ENCODE measurements around the gene USP17L20.
"Not testable (repeated sequence)": the region's sequence is repeated elsewhere in the genome, so short reads cannot be mapped to it uniquely, and the experiment has no call there.

USP17L20 gene

GRCh38 chr4:9257824-9258223 lies at the start of gene USP17L20:
USP17L20 (plus strand) TSS chr4:9258124; CDS start chr4:9258124, 0 bp downstream.
- H3K27me3 ChIP-seq (ENCODE audit: control insufficient read depth, insufficient read depth, low read length); H3K9ac ChIP-seq (ENCODE audit: low read depth, low read length); H3K36me3 ChIP-seq (ENCODE audit: control insufficient read depth, insufficient read depth, low read length); H3K4me3 ChIP-seq (ENCODE audit: low read depth, low read length); H3K9me3 ChIP-seq (ENCODE audit: control insufficient read depth, insufficient read depth, low read length); H3K4me1 ChIP-seq (ENCODE audit: control insufficient read depth, insufficient read depth, low read length): not testable (repeated sequence)

- H3K4me1 ChIP-seq (ENCODE audit: control insufficient read depth, insufficient read depth, low read length); H3K9ac ChIP-seq (ENCODE audit: low read depth, low read length); H3K4me3 ChIP-seq (ENCODE audit: low read depth, low read length); H3K9me3 ChIP-seq (ENCODE audit: control insufficient read depth, insufficient read depth, low read length); H3K36me3 ChIP-seq (ENCODE audit: control insufficient read depth, insufficient read depth, low read length); H3K27me3 ChIP-seq (ENCODE audit: control insufficient read depth, insufficient read depth, low read length): not testable (repeated sequence)
These were observed 47.6 kb upstream of the USP17L20 start, which contains the start of gene USP17L10 for GRCh38 chr4:9210357-9210756. USP17L10 (plus strand) TSS chr4:9210657; CDS start chr4:9210657, 0 bp downstream.

GRCh38 chr4:9214701-9215100 lies 43.2 kb upstream of the USP17L20 start:
- not testable (repeated sequence) for H3K4me3 ChIP-seq (ENCODE audit: low read depth, low read length); H3K27me3 ChIP-seq (ENCODE audit: control insufficient read depth, insufficient read depth, low read length); H3K36me3 ChIP-seq (ENCODE audit: control insufficient read depth, insufficient read depth, low read length); H3K9me3 ChIP-seq (ENCODE audit: control insufficient read depth, insufficient read depth, low read length); H3K9ac ChIP-seq (ENCODE audit: low read depth, low read length); H3K4me1 ChIP-seq (ENCODE audit: control insufficient read depth, insufficient read depth, low read length)

GRCh38 chr4:9215105-9215504 lies 42.8 kb upstream of the USP17L20 start, which contains the start of gene USP17L11:
USP17L11 (plus strand) TSS chr4:9215405; CDS start chr4:9215405, 0 bp downstream.
- not testable (repeated sequence) for H3K36me3 ChIP-seq (ENCODE audit: control insufficient read depth, insufficient read depth, low read length); H3K9ac ChIP-seq (ENCODE audit: low read depth, low read length); H3K27me3 ChIP-seq (ENCODE audit: control insufficient read depth, insufficient read depth, low read length); H3K4me3 ChIP-seq (ENCODE audit: low read depth, low read length); H3K9me3 ChIP-seq (ENCODE audit: control insufficient read depth, insufficient read depth, low read length); H3K4me1 ChIP-seq (ENCODE audit: control insufficient read depth, insufficient read depth, low read length)

GRCh38 chr4:9219852-9220251 lies 38.1 kb upstream of the USP17L20 start, which contains the start of gene USP17L12:
USP17L12 (plus strand) TSS chr4:9220152; CDS start chr4:9220152, 0 bp downstream.
- H3K4me1 ChIP-seq (ENCODE audit: control insufficient read depth, insufficient read depth, low read length); H3K9me3 ChIP-seq (ENCODE audit: control insufficient read depth, insufficient read depth, low read length); H3K36me3 ChIP-seq (ENCODE audit: control insufficient read depth, insufficient read depth, low read length); H3K9ac ChIP-seq (ENCODE audit: low read depth, low read length); H3K27me3 ChIP-seq (ENCODE audit: control insufficient read depth, insufficient read depth, low read length); H3K4me3 ChIP-seq (ENCODE audit: low read depth, low read length): not testable (repeated sequence)

GRCh38 chr4:9224596-9224995 lies 33.3 kb upstream of the USP17L20 start, which contains the start of gene USP17L13:
USP17L13 (plus strand) TSS chr4:9224896; CDS start chr4:9224896, 0 bp downstream.
- not testable (repeated sequence) for H3K27me3 ChIP-seq (ENCODE audit: control insufficient read depth, insufficient read depth, low read length); H3K4me1 ChIP-seq (ENCODE audit: control insufficient read depth, insufficient read depth, low read length); H3K4me3 ChIP-seq (ENCODE audit: low read depth, low read length); H3K36me3 ChIP-seq (ENCODE audit: control insufficient read depth, insufficient read depth, low read length); H3K9ac ChIP-seq (ENCODE audit: low read depth, low read length); H3K9me3 ChIP-seq (ENCODE audit: control insufficient read depth, insufficient read depth, low read length)

- H3K4me1 ChIP-seq (ENCODE audit: control insufficient read depth, insufficient read depth, low read length); H3K9ac ChIP-seq (ENCODE audit: low read depth, low read length); H3K27me3 ChIP-seq (ENCODE audit: control insufficient read depth, insufficient read depth, low read length); H3K36me3 ChIP-seq (ENCODE audit: control insufficient read depth, insufficient read depth, low read length); H3K4me3 ChIP-seq (ENCODE audit: low read depth, low read length); H3K9me3 ChIP-seq (ENCODE audit: control insufficient read depth, insufficient read depth, low read length): not testable (repeated sequence)
These were observed 27.7 kb upstream of the USP17L20 start for GRCh38 chr4:9230249-9230648.

GRCh38 chr4:9234085-9234484 lies 23.8 kb upstream of the USP17L20 start, which contains the start of gene USP17L15:
USP17L15 (plus strand) TSS chr4:9234385; CDS start chr4:9234385, 0 bp downstream.
- not testable (repeated sequence) for H3K36me3 ChIP-seq (ENCODE audit: control insufficient read depth, insufficient read depth, low read length); H3K9ac ChIP-seq (ENCODE audit: low read depth, low read length); H3K27me3 ChIP-seq (ENCODE audit: control insufficient read depth, insufficient read depth, low read length); H3K9me3 ChIP-seq (ENCODE audit: control insufficient read depth, insufficient read depth, low read length); H3K4me1 ChIP-seq (ENCODE audit: control insufficient read depth, insufficient read depth, low read length); H3K4me3 ChIP-seq (ENCODE audit: low read depth, low read length)

GRCh38 chr4:9238461-9238860 lies 19.5 kb upstream of the USP17L20 start:
- not testable (repeated sequence) for H3K27me3 ChIP-seq (ENCODE audit: control insufficient read depth, insufficient read depth, low read length); H3K9ac ChIP-seq (ENCODE audit: low read depth, low read length); H3K36me3 ChIP-seq (ENCODE audit: control insufficient read depth, insufficient read depth, low read length); H3K4me3 ChIP-seq (ENCODE audit: low read depth, low read length); H3K4me1 ChIP-seq (ENCODE audit: control insufficient read depth, insufficient read depth, low read length); H3K9me3 ChIP-seq (ENCODE audit: control insufficient read depth, insufficient read depth, low read length)

GRCh38 chr4:9243579-9243978 lies 14.3 kb upstream of the USP17L20 start, which contains the start of gene USP17L17:
USP17L17 (plus strand) TSS chr4:9243879; CDS start chr4:9243879, 0 bp downstream.
- H3K36me3 ChIP-seq (ENCODE audit: control insufficient read depth, insufficient read depth, low read length); H3K27me3 ChIP-seq (ENCODE audit: control insufficient read depth, insufficient read depth, low read length); H3K9me3 ChIP-seq (ENCODE audit: control insufficient read depth, insufficient read depth, low read length); H3K4me1 ChIP-seq (ENCODE audit: control insufficient read depth, insufficient read depth, low read length); H3K4me3 ChIP-seq (ENCODE audit: low read depth, low read length); H3K9ac ChIP-seq (ENCODE audit: low read depth, low read length): not testable (repeated sequence)

- H3K9me3 ChIP-seq (ENCODE audit: control insufficient read depth, insufficient read depth, low read length); H3K9ac ChIP-seq (ENCODE audit: low read depth, low read length); H3K4me1 ChIP-seq (ENCODE audit: control insufficient read depth, insufficient read depth, low read length); H3K4me3 ChIP-seq (ENCODE audit: low read depth, low read length); H3K27me3 ChIP-seq (ENCODE audit: control insufficient read depth, insufficient read depth, low read length); H3K36me3 ChIP-seq (ENCODE audit: control insufficient read depth, insufficient read depth, low read length): not testable (repeated sequence)
These were observed 9.8 kb upstream of the USP17L20 start, which contains the start of gene USP17L18 for GRCh38 chr4:9247953-9248680. USP17L18 (plus strand) TSS chr4:9248630; CDS start chr4:9248630, 0 bp downstream.

- not testable (repeated sequence) for H3K4me3 ChIP-seq (ENCODE audit: low read depth, low read length); H3K9me3 ChIP-seq (ENCODE audit: control insufficient read depth, insufficient read depth, low read length); H3K36me3 ChIP-seq (ENCODE audit: control insufficient read depth, insufficient read depth, low read length); H3K27me3 ChIP-seq (ENCODE audit: control insufficient read depth, insufficient read depth, low read length); H3K9ac ChIP-seq (ENCODE audit: low read depth, low read length); H3K4me1 ChIP-seq (ENCODE audit: control insufficient read depth, insufficient read depth, low read length)
These were observed 4.8 kb upstream of the USP17L20 start, which contains the start of gene USP17L19 for GRCh38 chr4:9253078-9253477. USP17L19 (plus strand) TSS chr4:9253378; CDS start chr4:9253378, 0 bp downstream.
